SK-N-SH (cell line): ENCODE results near the gene FOXP1. TPM values are rescaled to one million over a fixed set of nuclear protein-coding genes. Genes with fewer than 3 reads are reported as not detected.

Source experiments
- CTCF ChIA-PET: fragments of 300-600, 350-600 bp; formaldehyde crosslinking; extraction: SDS; loops from one replicate; lab custom pipeline; 2021; lab: Yijun Ruan, JAX
- POLR2A ChIA-PET: fragments of 350-600 bp; sonication (Branson Sonifier 250); formaldehyde crosslinking; extraction: SDS; loops from one replicate; lab custom pipeline; 2020; ENCODE audit warnings: antibody characterized with exemption, inconsistent platforms; lab: Yijun Ruan, JAX
- DNase-seq: peaks from one replicate; pipeline ENCODE4 v3.0.0; 2012
- H2AFZ ChIP-seq: fragments of 200-600 bp; sonication (generic); 2 replicates; pipeline ENCODE4 v1.8.1; 2016; ENCODE audit warnings: antibody characterized with exemption, mild to moderate bottlenecking, low read depth
- H3F3A ChIP-seq: fragments of 200-600 bp; sonication (generic); replicated peaks from 2 replicates; pipeline ENCODE3; 2016; ENCODE audit warnings: antibody characterized with exemption, mild to moderate bottlenecking; ENCODE audit not compliant: insufficient read depth
- H3K27ac ChIP-seq, 2 experiments: fragments of 200-500 bp in 1 of 2; fragments of 200-600 bp in 1 of 2; sonication (Bioruptor generic) in 1 of 2; sonication (generic), shearing (Covaris generic) in 1 of 2; 2 replicates each; pipeline versions ENCODE4 v1.5.1 to v1.6.1; 2014 to 2016; ENCODE audit warnings: low read depth in 2 of 2, inconsistent platforms in 1 of 2, low read length in 1 of 2, mild to moderate bottlenecking in 1 of 2, mixed read lengths in 1 of 2
- H3K27me3 ChIP-seq: fragments of 200-600 bp; sonication (generic), shearing (Covaris generic); 2 replicates; pipeline ENCODE4 v1.6.1; 2016; ENCODE audit warnings: mixed run types; ENCODE audit not compliant: insufficient read depth
- H3K36me3 ChIP-seq, 2 experiments: fragments of 200-500 bp in 1 of 2; fragments of 200-600 bp in 1 of 2; sonication (Bioruptor generic) in 1 of 2; sonication (generic) in 1 of 2; replicated peaks in 1 of 2; 2 replicates each; pipeline versions ENCODE3 to v1.5.1; 2014 to 2016; ENCODE audit warnings: low read length in 1 of 2, mild to moderate bottlenecking in 1 of 2; ENCODE audit not compliant: insufficient read depth in 2 of 2, control insufficient read depth in 1 of 2
- H3K4me1 ChIP-seq, 2 experiments: fragments of 200-500 bp in 1 of 2; fragments of 200-600 bp in 1 of 2; sonication (Bioruptor generic) in 1 of 2; sonication (generic), shearing (Covaris generic) in 1 of 2; 2 replicates each; pipeline versions ENCODE4 v1.5.1 to v1.6.1; 2014 to 2016; ENCODE audit warnings: low read depth in 1 of 2, low read length in 1 of 2, mixed run types in 1 of 2; ENCODE audit not compliant: insufficient read depth in 2 of 2, control insufficient read depth in 1 of 2
- H3K4me2 ChIP-seq: fragments of 200-600 bp; sonication (generic), shearing (Covaris generic); 2 replicates; pipeline ENCODE4 v1.6.1; 2017; ENCODE audit warnings: mixed run types
- H3K4me3 ChIP-seq, 2 experiments: fragments of 200-500 bp in 1 of 2; fragments of 200-600 bp in 1 of 2; sonication (Bioruptor generic) in 1 of 2; sonication (generic), shearing (Covaris generic) in 1 of 2; 2 replicates each; pipeline versions ENCODE4 v1.5.1 to v1.8.1; 2014 to 2016; ENCODE audit warnings: low read depth in 2 of 2, inconsistent platforms in 1 of 2, low read length in 1 of 2, mild to moderate bottlenecking in 1 of 2, mixed read lengths in 1 of 2, moderate library complexity in 1 of 2
- H3K79me2 ChIP-seq: fragments of 200-600 bp; sonication (generic); 2 replicates; pipeline ENCODE4 v1.8.1; 2017; ENCODE audit warnings: mild to moderate bottlenecking; ENCODE audit not compliant: insufficient read depth
- H3K9ac ChIP-seq: fragments of 200-600 bp; sonication (generic); 2 replicates; pipeline ENCODE4 v1.6.1; 2017; ENCODE audit warnings: mixed run types
- H3K9me2 ChIP-seq: fragments of 200-600 bp; sonication (generic); 2 replicates; pipeline ENCODE4 v1.6.1; 2017; ENCODE audit warnings: mixed run types
- H3K9me3 ChIP-seq: fragments of 200-600 bp; sonication (generic); 2 replicates; pipeline ENCODE4 v1.6.1; 2017; ENCODE audit warnings: mixed run types, mild to moderate bottlenecking, moderate library complexity
- H4K20me1 ChIP-seq: fragments of 200-600 bp; sonication (generic); 2 replicates; pipeline ENCODE4 v1.6.1; 2017; ENCODE audit warnings: mild to moderate bottlenecking, mixed run types; ENCODE audit not compliant: insufficient read depth
- EZH2phosphoT487 ChIP-seq: fragments of 200-600 bp; sonication (generic); IDR thresholded peaks from 2 replicates; pipeline ENCODE4 v1.6.1; 2017; ENCODE audit warnings: low read depth, mixed run types, mild to moderate bottlenecking, antibody characterized with exemption, moderate library complexity, borderline replicate concordance
- FOXJ3 ChIP-seq: sonication (generic); formaldehyde crosslinking; IDR thresholded peaks from 2 replicates; pipeline ENCODE4 v1.5.1; 2020; ENCODE audit warnings: mild to moderate bottlenecking, missing genetic modification reagents
- FOXM1 ChIP-seq: IDR thresholded peaks from 2 replicates; pipeline ENCODE4 v1.4.0; 2012; ENCODE audit warnings: low read depth, mild to moderate bottlenecking
- GATA2 ChIP-seq: sonication (generic); formaldehyde crosslinking; IDR thresholded peaks from 2 replicates; pipeline ENCODE4 v1.5.0; 2020; ENCODE audit warnings: mild to moderate bottlenecking, missing genetic modification reagents
- MXI1 ChIP-seq: IDR thresholded peaks from 2 replicates; pipeline ENCODE4 v1.6.1; 2012; ENCODE audit warnings: mild to moderate bottlenecking, low read depth, low read length, improper control_type of control experiment
- RCOR1 ChIP-seq: fragments of 150-350 bp; IDR thresholded peaks from 2 replicates; pipeline ENCODE4 v1.6.1; 2017; ENCODE audit warnings: antibody characterized with exemption, low read length
- RFX5 ChIP-seq: IDR thresholded peaks from 2 replicates; pipeline ENCODE4 v1.6.1; 2012; ENCODE audit warnings: mild to moderate bottlenecking, improper control_type of control experiment, low read length
- TAF1 ChIP-seq: IDR thresholded peaks from 2 replicates; pipeline ENCODE4 v1.6.1; 2012; ENCODE audit warnings: low read depth, mild to moderate bottlenecking, low read length, moderate library complexity, borderline replicate concordance
- TEAD4 ChIP-seq: IDR thresholded peaks from 2 replicates; pipeline ENCODE4 v1.4.0; 2012; ENCODE audit warnings: mild to moderate bottlenecking, borderline replicate concordance; ENCODE audit not compliant: insufficient read depth
- YY1 ChIP-seq: IDR thresholded peaks from 2 replicates; pipeline ENCODE4 v1.4.0; 2012; ENCODE audit warnings: low read depth, mild to moderate bottlenecking
- ZBTB33 ChIP-seq: IDR thresholded peaks from 2 replicates; pipeline ENCODE4 v1.4.0; 2012; ENCODE audit warnings: low read depth, borderline replicate concordance
- WGBS: methylation state at CpG from one replicate; pipeline ENCODE4 v1.1.6; 2017; ENCODE audit warnings: low lambda C conversion rate; 5-methylcytosine and 5-hydroxymethylcytosine counted together
- polyA plus RNA-seq, 3 experiments: library from polyadenylated mRNA; depleted of rRNA; stranded (reverse); fragments of >200 nt; gene quantifications; 2 replicates each; pipeline ENCODE4 v1.2.3, GENCODE V29; 2012
- TF ChIP-seq, protein P1 (sequence below): IDR thresholded peaks from 2 replicates; pipeline ENCODE4; 2012
- TF ChIP-seq, protein P2 (sequence below): IDR thresholded peaks from 2 replicates; pipeline ENCODE4 v1.4.0; 2012; ENCODE audit warnings: low read depth, borderline replicate concordance
- TF ChIP-seq, protein P3 (sequence below): fragments of 150-350 bp; IDR thresholded peaks from 2 replicates; pipeline ENCODE4 v1.6.1; 2017; ENCODE audit warnings: antibody characterized with exemption, low read length, low read depth, borderline replicate concordance

FOXP1 gene
- polyA plus RNA-seq, 1 of the 3 experiments (the other 2 are of a cell fraction) = 8.8 TPM

GRCh38 chr3:71066356-71066755, 517.2 kb downstream of the FOXP1 start (continued):
- TF ChIP-seq ZBTB33 = no peak
- no peak for TF ChIP-seq FOXM1
- TF ChIP-seq, protein P1, sequence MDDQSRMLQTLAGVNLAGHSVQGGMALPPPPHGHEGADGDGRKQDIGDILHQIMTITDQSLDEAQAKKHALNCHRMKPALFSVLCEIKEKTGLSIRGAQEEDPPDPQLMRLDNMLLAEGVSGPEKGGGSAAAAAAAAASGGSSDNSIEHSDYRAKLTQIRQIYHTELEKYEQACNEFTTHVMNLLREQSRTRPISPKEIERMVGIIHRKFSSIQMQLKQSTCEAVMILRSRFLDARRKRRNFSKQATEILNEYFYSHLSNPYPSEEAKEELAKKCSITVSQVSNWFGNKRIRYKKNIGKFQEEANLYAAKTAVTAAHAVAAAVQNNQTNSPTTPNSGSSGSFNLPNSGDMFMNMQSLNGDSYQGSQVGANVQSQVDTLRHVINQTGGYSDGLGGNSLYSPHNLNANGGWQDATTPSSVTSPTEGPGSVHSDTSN = no peak
- no peak for TF ChIP-seq TEAD4

GRCh38 chr3:71065764-71066013, 517.8 kb downstream of the FOXP1 start:
- H3K4me1 ChIP-seq = peaks cover 25 to 28% of the 10 kb centered on the region in 2 experiments; a peak in 3 of 4 replicates
- H3K36me3 ChIP-seq = no peaks in the 10 kb centered on the region
- H3K27ac ChIP-seq = peak overlapping the region in 1 of 2 experiments; percentile 92; a peak in 2 of 4 replicates
- TF ChIP-seq GATA2 (CRISPR knock-in tag) (no peak), FOXJ3 (CRISPR knock-in tag) (no peak)
- TF ChIP-seq, protein P2, sequence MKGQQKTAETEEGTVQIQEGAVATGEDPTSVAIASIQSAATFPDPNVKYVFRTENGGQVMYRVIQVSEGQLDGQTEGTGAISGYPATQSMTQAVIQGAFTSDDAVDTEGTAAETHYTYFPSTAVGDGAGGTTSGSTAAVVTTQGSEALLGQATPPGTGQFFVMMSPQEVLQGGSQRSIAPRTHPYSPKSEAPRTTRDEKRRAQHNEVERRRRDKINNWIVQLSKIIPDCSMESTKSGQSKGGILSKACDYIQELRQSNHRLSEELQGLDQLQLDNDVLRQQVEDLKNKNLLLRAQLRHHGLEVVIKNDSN = no peak
- TF ChIP-seq, all 33 proteins: peak for 0
- Histone ChIP-seq H3K9me2 (no peaks in the 10 kb centered on the region), H3K27me3 (no peaks in the 10 kb centered on the region), H3K4me3 (peak overlapping the region; percentile 69 to 70), H3K9ac (peak overlapping the region; percentile 90), H3K9me3 (no peaks in the 10 kb centered on the region), H3F3A (peaks cover 28% of the 10 kb centered on the region), H3K79me2 (peaks cover 76% of the 10 kb centered on the region), H4K20me1 (no peaks in the 10 kb centered on the region), H2AFZ (no peak overlapping the region; the same call in 1 of the 2 replicates), H3K4me2 (peak overlapping the region; percentile 82)
- DNase-seq = no peak
- ChIA-PET POLR2A (no interaction called here), CTCF (no interaction called here)
- 75% methylated on average over 4 of the region's 4 CpGs for WGBS

GRCh38 chr3:71064956-71065763, 518.4 kb downstream of the FOXP1 start:
- H3K4me3 ChIP-seq = peak overlapping the region; percentile 69 to 70
- peak overlapping the region; percentile 90 for H3K9ac ChIP-seq
- ChIA-PET CTCF (interaction anchor here (1.1 kb wide), 1 partner anchor 29 kb away, joined by 3 read pairs; no protein-coding TSS in a partner anchor), POLR2A (no interaction called here)
- DNase-seq = peak; percentile 89
- H3K4me1 ChIP-seq = peaks cover 25 to 32% of the 10 kb centered on the region in 2 experiments; a peak in 3 of 4 replicates
- TF ChIP-seq, protein P3, sequence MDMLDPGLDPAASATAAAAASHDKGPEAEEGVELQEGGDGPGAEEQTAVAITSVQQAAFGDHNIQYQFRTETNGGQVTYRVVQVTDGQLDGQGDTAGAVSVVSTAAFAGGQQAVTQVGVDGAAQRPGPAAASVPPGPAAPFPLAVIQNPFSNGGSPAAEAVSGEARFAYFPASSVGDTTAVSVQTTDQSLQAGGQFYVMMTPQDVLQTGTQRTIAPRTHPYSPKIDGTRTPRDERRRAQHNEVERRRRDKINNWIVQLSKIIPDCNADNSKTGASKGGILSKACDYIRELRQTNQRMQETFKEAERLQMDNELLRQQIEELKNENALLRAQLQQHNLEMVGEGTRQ = no peak
- TF ChIP-seq RFX5 (no peak), EZH2phosphoT487 (no peak), ZBTB33 (no peak), TAF1 (peak; percentile 40; the same call in 1 of the 2 replicates), RCOR1 (no peak), YY1 (no peak), MXI1 (peak; percentile 48)
- TF ChIP-seq, protein P2 = no peak
- peak overlapping the region; percentile 82 for H3K4me2 ChIP-seq
- 2% methylated on average over 31 of the region's 85 CpGs for WGBS
- H3K9me2 ChIP-seq = no peaks in the 10 kb centered on the region
- no peaks in the 10 kb centered on the region for H3K36me3 ChIP-seq
- peaks cover 77% of the 10 kb centered on the region for H3K79me2 ChIP-seq
- H3K27ac ChIP-seq = peak overlapping the region; percentile 53 to 92
- no peaks in the 10 kb centered on the region for H3K27me3 ChIP-seq
- H4K20me1 ChIP-seq = no peaks in the 10 kb centered on the region
- peaks cover 28% of the 10 kb centered on the region for H3F3A ChIP-seq
- H3K9me3 ChIP-seq = no peaks in the 10 kb centered on the region
- H2AFZ ChIP-seq = no peak overlapping the region; the same call in 1 of the 2 replicates
